OCI-LY7 (cell line): Measurements from ENCODE around the gene GRIA4. TPM values are rescaled to one million over a fixed set of nuclear protein-coding genes. Genes with fewer than 3 reads are reported as not detected.

Experiments
- BruUV-seq: library from RNA; stranded (reverse); fragments of 400-500 nt; replicated peaks from 2 replicates; lab custom pipeline; 2021; lab: Mats Ljungman, UMichigan
- CTCF ChIA-PET: fragments of 300-600 bp; sonication (Branson Sonifier 250); formaldehyde crosslinking; loops from one replicate; lab custom pipeline; 2022; ENCODE audit warnings: antibody characterized with exemption; ENCODE audit not compliant: unreplicated experiment; lab: Charles Lee
- POLR2A ChIA-PET: fragments of 300-600 bp; sonication (Branson Sonifier 250); formaldehyde crosslinking; loops from one replicate; lab custom pipeline; 2022; ENCODE audit warnings: antibody characterized with exemption; lab: Charles Lee
- DNase-seq: peaks from one replicate; pipeline ENCODE4 v3.0.0-alpha.2; 2015; ENCODE audit warnings: low spot score
- H2AFZ ChIP-seq: fragments of 200-600 bp; sonication (generic), shearing (Covaris generic); 2 replicates; pipeline ENCODE4 v1.6.1; 2014; ENCODE audit warnings: mild to moderate bottlenecking, antibody characterized with exemption, low read length, moderate library complexity
- H3K27ac ChIP-seq: fragments of 200-600 bp; sonication (generic); 2 replicates; pipeline ENCODE4 v1.5.1; 2014; ENCODE audit warnings: mixed run types, low read depth, mild to moderate bottlenecking, moderate library complexity, low read length, inconsistent platforms; ENCODE audit not compliant: poor library complexity, severe bottlenecking
- H3K36me3 ChIP-seq: fragments of 200-600 bp; sonication (generic); 2 replicates; pipeline ENCODE4 v1.6.1; 2014; ENCODE audit warnings: mild to moderate bottlenecking, antibody characterized with exemption, low read length, moderate library complexity, mixed read lengths; ENCODE audit not compliant: insufficient read depth
- H3K4me1 ChIP-seq: fragments of 200-600 bp; sonication (generic); 2 replicates; pipeline ENCODE4 v1.5.1; 2014; ENCODE audit warnings: mild to moderate bottlenecking, low read length; ENCODE audit not compliant: insufficient read depth, poor library complexity, severe bottlenecking
- H3K4me2 ChIP-seq: fragments of 200-600 bp; sonication (generic); 2 replicates; pipeline ENCODE4 v1.6.1; 2014; ENCODE audit warnings: mild to moderate bottlenecking, low read length
- H3K4me3 ChIP-seq: fragments of 200-600 bp; sonication (generic); 2 replicates; pipeline ENCODE4 v1.5.1; 2014; ENCODE audit warnings: mild to moderate bottlenecking, low read depth, low read length; ENCODE audit not compliant: poor library complexity, severe bottlenecking
- H3K79me2 ChIP-seq: fragments of 200-600 bp; sonication (generic); 2 replicates; pipeline ENCODE4 v1.6.1; 2016; ENCODE audit warnings: low read depth, mild to moderate bottlenecking, low read length, moderate library complexity, mixed read lengths; ENCODE audit not compliant: insufficient read depth
- H3K9me2 ChIP-seq: fragments of 200-600 bp; sonication (generic); 2 replicates; pipeline ENCODE4 v1.6.1; 2016; ENCODE audit warnings: mild to moderate bottlenecking, low read length, mixed read lengths; ENCODE audit not compliant: insufficient read depth
- H3K9me3 ChIP-seq: fragments of 200-600 bp; sonication (generic); 2 replicates; pipeline ENCODE4 v1.6.1; 2014; ENCODE audit warnings: mild to moderate bottlenecking, mixed run types, low read length, mixed read lengths
- H4K20me1 ChIP-seq: fragments of 200-600 bp; sonication (generic); 2 replicates; pipeline ENCODE4 v1.6.1; 2014; ENCODE audit warnings: mild to moderate bottlenecking, antibody characterized with exemption, low read length, moderate library complexity, mixed read lengths; ENCODE audit not compliant: insufficient read depth
- EZH2phosphoT487 ChIP-seq: fragments of 200-600 bp; sonication (generic); IDR thresholded peaks from 2 replicates; pipeline ENCODE4 v1.6.1; 2018; ENCODE audit warnings: low read depth, borderline replicate concordance, mild to moderate bottlenecking, mixed run types, antibody characterized with exemption, low read length, moderate library complexity, mixed read lengths
- intact Hi-C: fragments of 100-400 bp; cut with micrococcal nuclease; formaldehyde crosslinking; loops from one replicate; pipeline ENCODE4 v1.10.0; 2022; ENCODE audit not compliant: unreplicated experiment
- total RNA-seq, 2 experiments: library from RNA; depleted of rRNA in 1 of 2; stranded (reverse); fragments of >200 nt in 1 of 2; shearing (Covaris generic) in 1 of 2; gene quantifications; 2 replicates each; pipeline ENCODE4 v1.2.3, GENCODE V29; 2014 to 2022
- TF ChIP-seq, protein P1 (sequence below): fragments of 200-600 bp; sonication (generic); conservative IDR thresholded peaks from 2 replicates; pipeline ENCODE4 v1.5.1; 2014; ENCODE audit warnings: mild to moderate bottlenecking, antibody characterized with exemption, low read length, moderate library complexity, mixed read lengths

The GRIA4 gene
- total RNA-seq, 2 experiments from 2014 or later: not detected

DNA sequence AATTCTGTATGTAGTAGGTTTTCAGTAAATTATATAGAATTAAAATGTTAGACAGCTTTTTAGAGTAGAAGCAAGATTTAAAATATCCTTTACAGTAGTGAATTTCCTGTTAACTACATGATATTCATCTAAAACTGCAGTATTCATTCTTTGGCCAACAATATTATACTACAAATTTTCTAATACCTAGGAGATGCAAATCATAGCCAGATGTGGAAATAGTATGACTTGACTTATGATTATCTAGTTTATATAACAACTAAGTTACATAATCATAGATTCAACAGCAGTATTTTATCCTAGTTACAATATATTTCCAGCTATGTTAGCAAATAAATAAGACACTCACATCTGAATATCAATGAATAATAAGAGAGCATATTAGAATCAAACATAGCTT lies 249.0 kb downstream of the GRIA4 start:
- TF ChIP-seq, protein P1, sequence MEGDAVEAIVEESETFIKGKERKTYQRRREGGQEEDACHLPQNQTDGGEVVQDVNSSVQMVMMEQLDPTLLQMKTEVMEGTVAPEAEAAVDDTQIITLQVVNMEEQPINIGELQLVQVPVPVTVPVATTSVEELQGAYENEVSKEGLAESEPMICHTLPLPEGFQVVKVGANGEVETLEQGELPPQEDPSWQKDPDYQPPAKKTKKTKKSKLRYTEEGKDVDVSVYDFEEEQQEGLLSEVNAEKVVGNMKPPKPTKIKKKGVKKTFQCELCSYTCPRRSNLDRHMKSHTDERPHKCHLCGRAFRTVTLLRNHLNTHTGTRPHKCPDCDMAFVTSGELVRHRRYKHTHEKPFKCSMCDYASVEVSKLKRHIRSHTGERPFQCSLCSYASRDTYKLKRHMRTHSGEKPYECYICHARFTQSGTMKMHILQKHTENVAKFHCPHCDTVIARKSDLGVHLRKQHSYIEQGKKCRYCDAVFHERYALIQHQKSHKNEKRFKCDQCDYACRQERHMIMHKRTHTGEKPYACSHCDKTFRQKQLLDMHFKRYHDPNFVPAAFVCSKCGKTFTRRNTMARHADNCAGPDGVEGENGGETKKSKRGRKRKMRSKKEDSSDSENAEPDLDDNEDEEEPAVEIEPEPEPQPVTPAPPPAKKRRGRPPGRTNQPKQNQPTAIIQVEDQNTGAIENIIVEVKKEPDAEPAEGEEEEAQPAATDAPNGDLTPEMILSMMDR: no peak
- no peak for TF ChIP-seq EZH2phosphoT487
- Histone ChIP-seq H3K27ac (no peak overlapping the region), H4K20me1 (no peaks in the 10 kb centered on the region), H3K4me1 (no peaks in the 10 kb centered on the region), H3K4me2 (no peak overlapping the region), H2AFZ (no peak overlapping the region), H3K4me3 (no peak overlapping the region), H3K9me3 (no peaks in the 10 kb centered on the region), H3K36me3 (no peaks in the 10 kb centered on the region), H3K79me2 (no peaks in the 10 kb centered on the region), H3K9me2 (no peaks in the 10 kb centered on the region)
- BruUV-seq: no TSS peak
- ChIA-PET POLR2A (interaction anchor here (0.5 kb wide), 1 partner anchor 35 kb away, joined by 3 read pairs; no protein-coding TSS in a partner anchor), CTCF (no interaction called here)
- no peak for DNase-seq
- intact Hi-C loops: no loop called here

DNA sequence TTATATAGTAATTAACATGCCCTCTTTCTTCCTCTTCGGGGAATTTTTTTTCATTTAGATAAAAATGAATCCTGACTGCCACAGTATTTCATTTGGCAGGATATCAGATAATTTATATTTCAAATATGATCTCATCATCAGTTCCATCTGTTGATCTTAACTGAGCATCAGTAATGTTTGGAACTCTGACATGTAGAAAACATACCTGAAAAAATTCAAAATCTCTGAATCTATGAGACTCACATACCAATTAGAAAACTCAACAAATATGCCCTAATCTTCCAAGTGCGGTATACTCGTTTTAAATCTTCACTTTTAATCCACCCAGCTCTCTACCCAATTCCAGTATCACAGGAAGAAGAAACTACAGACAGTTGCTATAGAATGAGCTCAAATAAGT lies 250.2 kb downstream of the GRIA4 start:
- no peaks in the 10 kb centered on the region for H3K9me3 ChIP-seq
- no TSS peak for BruUV-seq
- ChIA-PET CTCF (no interaction called here), POLR2A (no interaction called here)
- no peaks in the 10 kb centered on the region for H3K79me2 ChIP-seq
- no peak overlapping the region for H3K27ac ChIP-seq
- no peak for DNase-seq
- intact Hi-C loops: loop anchor here (10.0 kb wide), 1 partner anchor 915 kb away; no protein-coding TSS in a partner anchor
- no peaks in the 10 kb centered on the region for H4K20me1 ChIP-seq
- TF ChIP-seq, protein P1: no peak
- TF ChIP-seq EZH2phosphoT487: no peak
- no peak overlapping the region for H3K4me3 ChIP-seq
- H3K9me2 ChIP-seq: no peaks in the 10 kb centered on the region
- H3K4me2 ChIP-seq: no peak overlapping the region
- no peaks in the 10 kb centered on the region for H3K4me1 ChIP-seq
- no peak overlapping the region for H2AFZ ChIP-seq
- no peaks in the 10 kb centered on the region for H3K36me3 ChIP-seq

DNA sequence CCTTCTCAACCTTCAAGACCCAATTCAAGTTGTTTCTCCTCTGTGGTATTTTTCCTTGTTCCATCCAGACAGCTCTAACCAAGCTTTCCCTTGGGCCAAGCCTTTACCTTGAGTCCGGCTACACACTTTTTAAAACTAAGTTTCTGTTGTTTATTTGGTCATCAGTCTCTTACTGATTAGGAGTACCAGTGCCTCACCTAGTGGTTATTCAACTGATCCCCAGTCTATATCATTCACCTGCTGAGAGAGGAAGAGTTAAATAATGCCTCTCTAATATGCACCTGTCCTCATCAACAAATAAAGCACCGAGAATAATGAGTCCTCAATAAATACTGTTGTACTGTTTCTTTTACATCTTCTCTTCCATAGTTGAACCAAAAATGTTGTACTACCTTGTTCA lies 251.4 kb downstream of the GRIA4 start:
- no TSS peak for BruUV-seq
- Histone ChIP-seq H3K9me2 (no peaks in the 10 kb centered on the region), H2AFZ (no peak overlapping the region), H4K20me1 (no peaks in the 10 kb centered on the region), H3K4me2 (no peak overlapping the region), H3K36me3 (no peaks in the 10 kb centered on the region), H3K4me3 (no peak overlapping the region), H3K9me3 (no peaks in the 10 kb centered on the region), H3K4me1 (no peaks in the 10 kb centered on the region), H3K27ac (no peak overlapping the region), H3K79me2 (no peaks in the 10 kb centered on the region)
- no peak for DNase-seq
- TF ChIP-seq, protein P1: no peak
- no peak for TF ChIP-seq EZH2phosphoT487
- ChIA-PET POLR2A (interaction anchor here (0.7 to 1.1 kb wide), 2 partner anchors 8 to 1579 kb away, joined by 3 to 4 read pairs; no protein-coding TSS in a partner anchor), CTCF (no interaction called here)
- intact Hi-C loops: loop anchor here (10.0 kb wide), 1 partner anchor 916 kb away; no protein-coding TSS in a partner anchor
